Memory B cell (primary cell): Measurements from ENCODE around the gene POLR3GL.
A peak's percentile ranks its signal among the peaks of the same experiment; 100 is the strongest.

Experiments used
- ATAC-seq: fragments of 150-1000 bp; cut with Tn5 transposase; 2 replicates; pipeline ENCODE4 v1.10.0; 2021; ENCODE audit warnings: low read depth, mild to moderate bottlenecking, moderate library complexity
- DNase-seq, 2 donors: peaks; one replicate each; pipeline ENCODE4 v3.0.0; 2022; ENCODE audit warnings: low spot score in 2 of 2
- H3K27ac Mint-ChIP-seq: one replicate; pipeline ENCODE4 v1.8.0; 2022; ENCODE audit warnings: mild to moderate bottlenecking, moderate library complexity, mixed read lengths
- H3K27me3 Mint-ChIP-seq: one replicate; pipeline ENCODE4 v1.8.0; 2022; ENCODE audit warnings: mixed read lengths
- H3K36me3 Mint-ChIP-seq: one replicate; pipeline ENCODE4 v1.8.0; 2022; ENCODE audit warnings: mild to moderate bottlenecking, mixed read lengths
- H3K4me1 Mint-ChIP-seq: one replicate; pipeline ENCODE4 v1.8.0; 2022; ENCODE audit warnings: mixed read lengths
- H3K4me3 Mint-ChIP-seq: one replicate; pipeline ENCODE4 v1.8.0; 2022; ENCODE audit warnings: mild to moderate bottlenecking, moderate library complexity, mixed read lengths
- H3K9me3 Mint-ChIP-seq: one replicate; pipeline ENCODE4 v1.8.0; 2022; ENCODE audit warnings: mixed read lengths

The POLR3GL gene

GRCh38 chr1:145974721-145975120 is 10.2 kb downstream of the POLR3GL start:
- peaks cover 7% of the 10 kb centered on the region for H3K36me3 Mint-ChIP-seq
- H3K27ac Mint-ChIP-seq, result peak overlapping the region; percentile 49
- no peaks in the 10 kb centered on the region for H3K27me3 Mint-ChIP-seq
- ATAC-seq (no peak), DNase-seq (no peak)
- H3K4me1 Mint-ChIP-seq, result peaks cover 23% of the 10 kb centered on the region
- no peaks in the 10 kb centered on the region for H3K9me3 Mint-ChIP-seq
- no peak overlapping the region for H3K4me3 Mint-ChIP-seq

GRCh38 chr1:145975216-145975615 is 10.7 kb downstream of the POLR3GL start:
- Mint-ChIP-seq H3K27ac (peak overlapping the region; percentile 49), H3K4me1 (peaks cover 23% of the 10 kb centered on the region), H3K27me3 (no peaks in the 10 kb centered on the region), H3K4me3 (no peak overlapping the region), H3K36me3 (peaks cover 7% of the 10 kb centered on the region), H3K9me3 (no peaks in the 10 kb centered on the region)
- DNase-seq (no peak), ATAC-seq (no peak)

- H3K4me1 Mint-ChIP-seq, result peaks cover 28% of the 10 kb centered on the region
- H3K27me3 Mint-ChIP-seq, result no peaks in the 10 kb centered on the region
- no peak overlapping the region for H3K27ac Mint-ChIP-seq
- ATAC-seq (no peak), DNase-seq (no peak)
- no peak overlapping the region for H3K4me3 Mint-ChIP-seq
- no peaks in the 10 kb centered on the region for H3K9me3 Mint-ChIP-seq
- peaks cover 7% of the 10 kb centered on the region for H3K36me3 Mint-ChIP-seq
Observed at GRCh38 chr1:145977016-145977415, 12.5 kb downstream of the POLR3GL start.

- DNase-seq (peak; percentile 59 to 67), ATAC-seq (peak; percentile 30)
- no peak overlapping the region for H3K27ac Mint-ChIP-seq
- H3K4me1 Mint-ChIP-seq, result peaks cover 35% of the 10 kb centered on the region
- H3K36me3 Mint-ChIP-seq, result peaks cover 7% of the 10 kb centered on the region
- H3K4me3 Mint-ChIP-seq, result no peak overlapping the region
- H3K9me3 Mint-ChIP-seq, result no peaks in the 10 kb centered on the region
- no peaks in the 10 kb centered on the region for H3K27me3 Mint-ChIP-seq
Observed at GRCh38 chr1:145977486-145978470, 13.3 kb downstream of the POLR3GL start.

- Mint-ChIP-seq H3K36me3 (peaks cover 7% of the 10 kb centered on the region), H3K4me3 (no peak overlapping the region), H3K4me1 (peaks cover 37% of the 10 kb centered on the region), H3K27me3 (no peaks in the 10 kb centered on the region), H3K9me3 (no peaks in the 10 kb centered on the region), H3K27ac (no peak overlapping the region)
- ATAC-seq, result no peak
- DNase-seq, result no peak
Observed at GRCh38 chr1:145978471-145978853, 14.0 kb downstream of the POLR3GL start.

- H3K27ac Mint-ChIP-seq, result no peak overlapping the region
- H3K4me1 Mint-ChIP-seq, result peaks cover 43% of the 10 kb centered on the region
- H3K9me3 Mint-ChIP-seq, result no peaks in the 10 kb centered on the region
- ATAC-seq (peak; percentile 83), DNase-seq (peak; percentile 55 to 75)
- no peaks in the 10 kb centered on the region for H3K27me3 Mint-ChIP-seq
- H3K36me3 Mint-ChIP-seq, result peaks cover 7% of the 10 kb centered on the region
- no peak overlapping the region for H3K4me3 Mint-ChIP-seq
Observed at GRCh38 chr1:145978854-145979745, 14.6 kb downstream of the POLR3GL start.

- H3K27me3 Mint-ChIP-seq, result no peaks in the 10 kb centered on the region
- no peak overlapping the region for H3K27ac Mint-ChIP-seq
- H3K36me3 Mint-ChIP-seq, result peaks cover 6% of the 10 kb centered on the region
- no peak for DNase-seq
- H3K4me3 Mint-ChIP-seq, result no peak overlapping the region
- no peaks in the 10 kb centered on the region for H3K9me3 Mint-ChIP-seq
- peak; percentile 22 for ATAC-seq
- peaks cover 49% of the 10 kb centered on the region for H3K4me1 Mint-ChIP-seq
Observed at GRCh38 chr1:145979746-145980456, 15.4 kb downstream of the POLR3GL start.

GRCh38 chr1:145980457-145980994 is 16.0 kb downstream of the POLR3GL start:
- ATAC-seq, result no peak
- Mint-ChIP-seq H3K4me3 (no peak overlapping the region), H3K36me3 (no peaks in the 10 kb centered on the region), H3K4me1 (peaks cover 54% of the 10 kb centered on the region), H3K27me3 (no peaks in the 10 kb centered on the region), H3K9me3 (no peaks in the 10 kb centered on the region), H3K27ac (no peak overlapping the region)
- DNase-seq, result no peak

- no peak for ATAC-seq
- no peaks in the 10 kb centered on the region for H3K9me3 Mint-ChIP-seq
- no peaks in the 10 kb centered on the region for H3K36me3 Mint-ChIP-seq
- no peak for DNase-seq
- H3K27ac Mint-ChIP-seq, result no peak overlapping the region
- no peak overlapping the region for H3K4me3 Mint-ChIP-seq
- peaks cover 58% of the 10 kb centered on the region for H3K4me1 Mint-ChIP-seq
- no peaks in the 10 kb centered on the region for H3K27me3 Mint-ChIP-seq
Observed at GRCh38 chr1:145982010-145982723, 17.7 kb downstream of the POLR3GL start.

- no peaks in the 10 kb centered on the region for H3K36me3 Mint-ChIP-seq
- H3K4me3 Mint-ChIP-seq, result peak overlapping the region; percentile 6
- no peaks in the 10 kb centered on the region for H3K9me3 Mint-ChIP-seq
- DNase-seq (no peak), ATAC-seq (no peak)
- peaks cover 56% of the 10 kb centered on the region for H3K4me1 Mint-ChIP-seq
- no peaks in the 10 kb centered on the region for H3K27me3 Mint-ChIP-seq
- H3K27ac Mint-ChIP-seq, result no peak overlapping the region
Observed at GRCh38 chr1:145983206-145983675, 18.8 kb downstream of the POLR3GL start.

- Mint-ChIP-seq H3K27me3 (no peaks in the 10 kb centered on the region), H3K4me1 (peaks cover 57% of the 10 kb centered on the region), H3K4me3 (peak overlapping the region; percentile 61), H3K36me3 (no peaks in the 10 kb centered on the region), H3K27ac (no peak overlapping the region), H3K9me3 (no peaks in the 10 kb centered on the region)
- ATAC-seq (peak; percentile 42), DNase-seq (no peak)
Observed at GRCh38 chr1:145983960-145984830, 19.7 kb downstream of the POLR3GL start.

GRCh38 chr1:145985129-145985501 is 20.6 kb downstream of the POLR3GL start:
- DNase-seq (no peak), ATAC-seq (no peak)
- H3K27me3 Mint-ChIP-seq, result no peaks in the 10 kb centered on the region
- peak overlapping the region; percentile 61 for H3K4me3 Mint-ChIP-seq
- H3K36me3 Mint-ChIP-seq, result no peaks in the 10 kb centered on the region
- H3K27ac Mint-ChIP-seq, result no peak overlapping the region
- H3K9me3 Mint-ChIP-seq, result no peaks in the 10 kb centered on the region
- H3K4me1 Mint-ChIP-seq, result peaks cover 58% of the 10 kb centered on the region
